Measurements from ENCODE around the gene HLA-C.
"Not testable (repeated sequence)": the region's sequence is repeated elsewhere in the genome, so short reads cannot be mapped to it uniquely, and the experiment has no call there.

Gene HLA-C

DNA sequence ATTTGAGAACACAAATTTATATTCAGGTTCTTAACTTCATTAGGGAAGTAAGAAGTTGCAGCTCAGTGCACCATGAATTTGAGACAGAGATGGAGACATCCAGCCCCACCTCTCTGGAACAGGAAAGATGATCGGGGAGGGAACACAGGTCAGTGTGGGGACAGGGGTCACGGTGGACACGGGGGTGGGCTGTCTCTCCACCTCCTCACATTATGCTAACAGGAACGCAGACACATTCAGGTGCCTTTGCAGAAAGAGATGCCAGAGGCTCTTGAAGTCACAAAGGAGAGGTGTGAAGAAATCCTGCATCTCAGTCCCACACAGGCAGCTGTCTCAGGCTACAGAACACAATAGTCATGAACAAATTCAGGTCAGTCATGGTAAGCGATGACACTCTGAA is 3.1 kb downstream of the HLA-C start:
- ATAC-seq = no peak

DNA sequence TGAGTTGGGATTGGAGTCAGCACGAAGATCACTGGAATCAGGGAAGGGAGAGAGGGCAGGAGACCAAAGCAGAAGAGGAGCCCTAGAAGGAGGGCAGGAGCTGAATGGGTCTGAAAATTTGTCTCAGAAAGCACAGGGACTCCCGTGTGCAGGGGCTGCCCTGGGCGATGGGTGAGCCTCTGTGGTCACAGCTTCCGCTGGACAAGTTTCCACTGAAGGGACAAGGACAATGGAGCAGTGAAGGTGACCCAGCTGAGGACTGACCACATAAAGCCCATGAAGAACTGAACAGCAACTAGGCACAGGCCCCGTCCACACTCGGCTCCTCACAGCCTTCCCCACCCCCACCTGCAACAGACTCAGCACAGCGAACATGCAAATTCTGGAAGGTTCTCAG is 3.5 kb downstream of the HLA-C start:
- no peak for ATAC-seq

- ATAC-seq = no peak
These were observed 4.1 kb downstream of the HLA-C start for GRCh38 chr6:31267651-31268368.

DNA sequence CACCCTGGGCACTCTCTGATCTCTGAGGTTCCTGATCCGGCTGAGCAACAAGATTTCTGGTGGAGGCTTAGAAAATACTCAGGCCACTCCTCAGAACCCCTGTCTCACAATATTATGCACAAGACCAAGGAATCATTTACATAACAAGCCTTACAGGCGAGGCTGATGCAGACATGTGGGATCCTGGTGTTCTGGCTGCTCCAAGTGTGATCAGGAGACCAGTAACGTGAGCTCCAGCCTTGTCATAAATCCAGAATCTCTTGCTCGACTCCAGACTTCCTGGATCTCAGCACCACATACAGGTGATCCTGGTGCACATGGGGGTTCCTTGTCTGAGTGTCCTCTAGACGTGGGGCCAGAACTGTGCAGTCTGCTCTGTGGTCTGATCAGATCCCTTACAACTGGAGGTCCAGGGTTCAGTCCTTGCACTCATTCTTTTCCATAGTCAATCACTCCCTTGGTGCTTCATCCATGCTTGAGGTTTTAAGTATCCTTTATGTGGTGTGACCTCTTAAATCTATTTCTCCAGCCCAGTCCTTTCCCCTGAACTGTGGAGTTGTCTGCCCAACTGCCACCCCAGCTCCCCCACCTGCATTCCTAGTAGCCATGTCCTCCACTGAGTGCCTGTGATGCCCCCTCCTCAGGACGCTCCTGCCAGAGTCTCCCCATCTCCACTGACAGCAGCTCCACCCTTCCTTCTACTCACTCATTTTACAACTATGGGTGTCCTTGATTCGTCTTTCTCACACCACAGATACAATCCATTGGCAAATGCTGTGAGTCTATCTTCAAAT is 5.1 kb downstream of the HLA-C start:
- no peak for ATAC-seq

DNA sequence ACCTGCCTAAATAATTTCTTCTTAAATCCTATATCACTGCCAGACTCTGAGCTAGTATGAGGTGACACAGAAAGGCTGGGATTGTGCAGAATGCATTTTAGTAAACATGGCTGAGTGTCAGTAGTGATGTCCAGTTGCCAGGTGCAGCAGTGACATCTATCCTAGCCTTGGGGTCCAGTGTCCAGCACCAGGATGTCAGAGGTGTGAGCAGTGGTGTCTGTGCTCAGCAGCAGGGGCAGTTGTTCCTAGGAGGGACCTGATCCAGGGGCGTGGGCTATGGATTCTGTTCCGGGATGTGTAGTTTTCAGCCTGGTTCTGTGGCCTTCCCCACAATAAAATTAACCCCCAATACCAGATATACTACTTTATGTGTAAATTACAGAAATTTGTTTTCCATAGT is 6.0 kb downstream of the HLA-C start:
- no peak for ATAC-seq

DNA sequence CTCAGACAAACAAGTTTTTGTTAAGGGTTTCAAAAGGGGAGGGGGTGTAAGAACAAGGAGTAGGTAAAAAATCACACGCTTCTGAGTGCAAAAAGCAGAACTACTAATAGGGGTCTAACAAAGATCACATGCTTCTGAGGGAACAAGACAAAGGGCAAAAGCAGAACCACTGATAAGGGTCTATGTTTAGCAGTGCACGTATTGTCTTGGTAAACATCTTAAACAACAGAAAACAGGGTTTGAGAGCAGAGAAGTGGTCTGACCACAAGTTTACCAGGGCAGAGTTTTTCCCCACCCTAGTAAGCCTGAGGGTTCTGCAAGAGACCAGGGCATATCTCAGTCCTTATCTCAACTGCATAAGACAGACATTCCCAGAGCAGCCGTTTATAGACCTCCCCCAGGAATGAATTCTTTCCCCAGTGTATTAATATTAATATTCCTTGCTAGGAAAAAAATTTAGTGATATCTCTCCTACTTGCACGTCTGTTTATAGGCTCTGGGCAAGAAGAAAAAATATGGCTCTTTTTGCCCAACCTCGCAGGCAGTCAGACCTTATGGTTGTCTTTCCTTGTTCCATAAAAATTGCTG is 8.5 kb downstream of the HLA-C start:
- not testable (repeated sequence) for ATAC-seq

- not testable (repeated sequence) for ATAC-seq
These were observed 11.9 kb downstream of the HLA-C start for GRCh38 chr6:31259995-31260394.

- no peak for ATAC-seq
These were observed 19.3 kb downstream of the HLA-C start for GRCh38 chr6:31252625-31253024.

GRCh38 chr6:31251261-31251660 is 20.6 kb downstream of the HLA-C start:
- no peak for ATAC-seq

- no peak for ATAC-seq
These were observed 22.7 kb downstream of the HLA-C start for GRCh38 chr6:31249184-31249583.

DNA sequence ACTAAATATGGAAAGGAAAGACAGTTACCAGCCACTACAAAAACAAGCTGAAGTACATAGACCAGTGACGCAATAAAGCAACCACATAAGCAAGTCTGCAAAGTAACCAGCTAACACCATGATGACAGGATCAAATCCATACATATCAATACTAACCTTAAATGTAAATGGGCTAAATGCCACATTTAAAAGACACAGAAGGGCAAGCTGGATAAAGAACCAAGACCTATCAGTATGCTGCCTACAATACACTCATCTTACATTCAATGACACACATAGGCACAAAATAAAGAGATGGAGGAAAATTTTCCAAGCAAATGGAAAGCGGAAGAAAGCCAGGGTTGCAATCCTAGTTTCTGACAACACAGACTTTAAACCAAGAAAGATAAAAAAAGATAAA is 24.1 kb downstream of the HLA-C start:
- ATAC-seq = no peak

- no peak for ATAC-seq
These were observed 25.8 kb downstream of the HLA-C start for GRCh38 chr6:31246051-31246521.

DNA sequence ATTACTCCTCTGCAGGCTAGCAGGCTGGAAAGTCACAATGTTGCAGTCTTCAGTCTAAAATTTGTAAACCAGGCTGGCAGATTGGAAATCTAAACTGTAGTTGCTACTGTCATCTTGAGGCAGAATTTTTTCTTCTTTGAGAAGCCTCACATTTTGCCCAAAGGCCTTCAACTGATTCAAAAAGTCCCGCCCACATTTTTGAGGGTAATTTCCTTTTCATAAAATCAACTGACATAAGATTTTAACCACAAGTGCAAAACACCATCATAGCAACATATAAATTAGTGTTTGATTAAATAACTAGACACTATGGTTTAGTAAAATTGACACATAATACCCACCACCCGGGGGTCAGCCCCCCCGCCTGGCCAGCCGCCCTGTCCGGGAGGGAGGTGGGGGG is 28.4 kb downstream of the HLA-C start:
- no peak for ATAC-seq

GRCh38 chr6:31239854-31240253 is 32.0 kb downstream of the HLA-C start:
- no peak for ATAC-seq

- ATAC-seq = not testable (repeated sequence)
These were observed 37.8 kb downstream of the HLA-C start for GRCh38 chr6:31234101-31234500.

DNA sequence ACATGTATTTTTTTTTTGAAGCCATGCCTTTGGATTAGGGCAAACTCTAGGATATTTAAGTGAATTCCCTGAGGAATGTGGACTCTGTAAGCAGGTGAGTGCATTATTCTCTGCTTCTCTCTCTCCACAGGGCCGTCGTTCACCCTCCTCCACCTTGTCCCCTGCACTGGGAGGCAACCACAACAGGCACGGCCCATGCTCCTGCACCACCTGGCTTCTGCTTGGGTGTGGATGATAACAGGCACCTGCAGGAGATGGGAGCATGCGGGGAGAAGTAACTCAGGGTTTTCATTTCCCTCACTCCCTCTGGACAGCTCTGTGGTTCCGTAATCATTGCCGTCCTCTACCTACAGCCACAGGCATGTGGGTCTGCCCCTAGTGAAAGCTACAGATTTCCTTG is 43.4 kb downstream of the HLA-C start:
- ATAC-seq = no peak

DNA sequence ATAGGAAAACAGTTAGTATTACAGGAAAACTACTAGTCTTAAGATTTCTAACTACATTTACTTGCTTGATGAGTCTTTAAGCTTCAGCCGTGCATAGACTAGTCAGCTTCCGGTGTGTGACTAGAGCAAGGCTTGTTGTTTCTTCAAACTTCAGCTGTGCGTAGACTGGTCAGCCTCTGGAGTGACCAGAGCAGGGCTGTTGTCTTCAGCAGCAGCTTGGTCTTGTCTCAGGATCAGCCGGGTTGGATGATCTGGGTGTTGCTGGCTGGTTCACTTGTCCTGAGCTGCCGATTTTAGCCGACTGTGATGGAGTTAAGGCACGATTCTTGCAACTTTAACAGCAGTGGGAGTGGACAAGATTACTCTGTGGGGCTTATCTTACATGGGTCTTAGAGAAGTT is 44.7 kb downstream of the HLA-C start:
- ATAC-seq = no peak

DNA sequence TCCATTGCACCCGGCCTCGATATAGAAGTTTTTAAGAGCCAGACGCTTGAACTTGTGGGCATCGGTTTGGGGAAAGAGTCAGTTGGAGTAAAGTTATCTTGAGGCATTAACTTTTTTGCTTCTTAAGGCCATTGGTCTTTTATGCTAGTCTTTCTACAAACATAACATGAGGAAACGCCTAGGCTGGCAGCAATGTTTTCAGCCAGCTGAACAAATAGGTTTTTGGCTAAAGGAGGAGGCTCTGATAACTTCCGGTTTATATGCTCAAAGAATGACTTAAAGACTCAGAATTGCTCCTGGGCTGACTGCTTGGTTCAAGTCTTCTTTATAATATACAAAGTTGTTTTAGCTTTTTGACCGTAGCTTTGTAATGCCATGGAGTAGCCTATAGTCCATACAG is 46.2 kb downstream of the HLA-C start:
- ATAC-seq = no peak

- no peak for ATAC-seq
These were observed 49.4 kb downstream of the HLA-C start for GRCh38 chr6:31222496-31222895.
